ENCODE data around the gene MTREX. TPM values are rescaled to one million over a fixed set of nuclear protein-coding genes. Genes with fewer than 3 reads are reported as not detected.

Gene MTREX
- total and polyA plus RNA-seq, 3 experiments from 2014 or later, result 32.4 to 109 (median 98.9) TPM

GRCh38 chr5:55421074-55421529 lies 113.3 kb downstream of the MTREX start:
- peaks cover 14 to 26% (median 17%) of the 10 kb centered on the region in 3 donors for H3K4me1 Mint-ChIP-seq
- CTCF ChIA-PET, result no interaction called here
- Histone ChIP-seq H3K36me3 (ENCODE audit: insufficient read depth, low read length) (peaks cover 18% of the 10 kb centered on the region), H3K4me3 (ENCODE audit: low read length) (no peak overlapping the region), H3K27ac (ENCODE audit: low read depth, low read length) (no peak overlapping the region), H3K27me3 (ENCODE audit: insufficient read depth, low read length, poor library complexity, severe bottlenecking) (no peaks in the 10 kb centered on the region), H3K4me1 (ENCODE audit: insufficient read depth, low read length) (no peaks in the 10 kb centered on the region), H3K9me3 (ENCODE audit: low read length) (no peaks in the 10 kb centered on the region)
- peaks cover 35 to 83% (median 41%) of the 10 kb centered on the region in 3 donors for H3K36me3 Mint-ChIP-seq
- no peak for DNase-seq
- H3K4me3 Mint-ChIP-seq, result no peak overlapping the region
- H3K9me3 Mint-ChIP-seq, result no peaks in the 10 kb centered on the region
- POLR2A ChIA-PET, result no interaction called here
- no peaks in the 10 kb centered on the region for H3K27me3 Mint-ChIP-seq
- H3K27ac Mint-ChIP-seq, result peak overlapping the region in 4 of 8 donors; percentile 27 to 77 (median 62)

DNA sequence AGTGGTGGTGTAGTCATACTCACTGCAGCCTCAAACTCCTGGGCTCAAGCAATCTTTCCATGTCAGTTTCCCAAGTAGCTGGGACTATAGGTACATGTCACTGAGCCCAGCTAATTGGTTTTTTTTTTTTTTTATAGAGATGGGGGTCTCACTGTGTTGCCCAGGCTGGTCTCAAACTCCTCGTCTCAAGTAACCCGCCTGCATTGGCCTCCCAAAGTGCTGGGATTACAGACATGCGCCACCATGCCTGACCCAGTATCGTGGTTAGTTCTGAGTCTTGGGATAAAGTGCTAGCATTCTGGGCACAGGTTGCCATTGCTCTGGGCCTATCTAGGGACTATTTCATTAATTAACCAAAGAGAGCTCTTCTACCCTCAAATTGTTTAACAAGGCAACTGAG lies 118.7 kb downstream of the MTREX start:
- CTCF ChIA-PET, result no interaction called here
- Mint-ChIP-seq H3K4me3 (no peak overlapping the region), H3K36me3 (peaks cover 49 to 89% (median 82%) of the 10 kb centered on the region in 3 donors), H3K9me3 (peaks cover 14 to 29% (median 21%) of the 10 kb centered on the region in 5 donors), H3K27me3 (no peaks in the 10 kb centered on the region), H3K4me1 (peaks cover 0 to 3% (median 3%) of the 10 kb centered on the region in 3 donors), H3K27ac (no peak overlapping the region)
- POLR2A ChIA-PET, result no interaction called here
- Histone ChIP-seq H3K27me3 (ENCODE audit: insufficient read depth, low read length, poor library complexity, severe bottlenecking) (no peaks in the 10 kb centered on the region), H3K9me3 (ENCODE audit: low read length) (no peaks in the 10 kb centered on the region), H3K27ac (ENCODE audit: low read depth, low read length) (no peak overlapping the region), H3K36me3 (ENCODE audit: insufficient read depth, low read length) (peaks cover 22% of the 10 kb centered on the region), H3K4me1 (ENCODE audit: insufficient read depth, low read length) (no peaks in the 10 kb centered on the region), H3K4me3 (ENCODE audit: low read length) (no peak overlapping the region)
- no peak for DNase-seq

DNA sequence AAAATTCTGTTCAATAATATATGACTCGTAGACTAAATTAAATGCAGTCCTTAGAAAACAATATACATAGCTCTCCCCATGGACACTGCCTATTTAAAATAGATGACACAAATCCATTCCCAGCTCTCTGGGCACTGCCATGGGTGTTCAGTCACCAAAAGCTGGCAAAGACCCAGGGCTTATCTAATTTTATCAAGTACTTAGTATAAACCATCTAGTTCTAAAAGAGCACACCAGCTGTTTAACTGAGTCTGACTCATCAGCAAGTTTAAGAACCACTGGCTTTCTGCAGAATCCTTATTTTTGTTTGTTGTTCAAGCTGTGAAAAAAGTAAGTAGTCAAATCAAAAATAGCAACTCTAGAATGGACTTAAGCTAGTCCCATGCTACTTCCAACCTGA lies 119.4 kb downstream of the MTREX start:
- Mint-ChIP-seq H3K36me3 (peaks cover 51 to 87% (median 85%) of the 10 kb centered on the region in 3 donors), H3K4me1 (no peaks in the 10 kb centered on the region), H3K27ac (no peak overlapping the region), H3K4me3 (no peak overlapping the region), H3K9me3 (peaks cover 18 to 34% (median 28%) of the 10 kb centered on the region in 5 donors), H3K27me3 (no peaks in the 10 kb centered on the region)
- CTCF ChIA-PET, result no interaction called here
- H3K4me3 ChIP-seq (ENCODE audit: low read length), result no peak overlapping the region
- H3K27ac ChIP-seq (ENCODE audit: low read depth, low read length), result no peak overlapping the region
- DNase-seq, result no peak
- H3K27me3 ChIP-seq (ENCODE audit: insufficient read depth, low read length, poor library complexity, severe bottlenecking), result no peaks in the 10 kb centered on the region
- no peaks in the 10 kb centered on the region for H3K4me1 ChIP-seq (ENCODE audit: insufficient read depth, low read length)
- POLR2A ChIA-PET, result no interaction called here
- H3K9me3 ChIP-seq (ENCODE audit: low read length), result no peaks in the 10 kb centered on the region
- H3K36me3 ChIP-seq (ENCODE audit: insufficient read depth, low read length), result peaks cover 18% of the 10 kb centered on the region

- no peak for DNase-seq
- no peak overlapping the region for H3K4me3 ChIP-seq (ENCODE audit: low read length)
- peaks cover 27 to 50% (median 39%) of the 10 kb centered on the region in 5 donors for H3K9me3 Mint-ChIP-seq
- no peak overlapping the region for H3K4me3 Mint-ChIP-seq
- no peak overlapping the region for H3K27ac ChIP-seq (ENCODE audit: low read depth, low read length)
- no peaks in the 10 kb centered on the region for H3K27me3 ChIP-seq (ENCODE audit: insufficient read depth, low read length, poor library complexity, severe bottlenecking)
- ChIA-PET CTCF (no interaction called here), POLR2A (no interaction called here)
- peak overlapping the region in 1 of 8 donors; percentile 9 for H3K27ac Mint-ChIP-seq
- no peaks in the 10 kb centered on the region for H3K27me3 Mint-ChIP-seq
- H3K4me1 ChIP-seq (ENCODE audit: insufficient read depth, low read length), result no peaks in the 10 kb centered on the region
- H3K36me3 Mint-ChIP-seq, result peaks cover 36 to 81% (median 75%) of the 10 kb centered on the region in 3 donors
- no peaks in the 10 kb centered on the region for H3K9me3 ChIP-seq (ENCODE audit: low read length)
- no peaks in the 10 kb centered on the region for H3K4me1 Mint-ChIP-seq
- H3K36me3 ChIP-seq (ENCODE audit: insufficient read depth, low read length), result peaks cover 6% of the 10 kb centered on the region
These were observed 121.4 kb downstream of the MTREX start for GRCh38 chr5:55429221-55429612.

DNA sequence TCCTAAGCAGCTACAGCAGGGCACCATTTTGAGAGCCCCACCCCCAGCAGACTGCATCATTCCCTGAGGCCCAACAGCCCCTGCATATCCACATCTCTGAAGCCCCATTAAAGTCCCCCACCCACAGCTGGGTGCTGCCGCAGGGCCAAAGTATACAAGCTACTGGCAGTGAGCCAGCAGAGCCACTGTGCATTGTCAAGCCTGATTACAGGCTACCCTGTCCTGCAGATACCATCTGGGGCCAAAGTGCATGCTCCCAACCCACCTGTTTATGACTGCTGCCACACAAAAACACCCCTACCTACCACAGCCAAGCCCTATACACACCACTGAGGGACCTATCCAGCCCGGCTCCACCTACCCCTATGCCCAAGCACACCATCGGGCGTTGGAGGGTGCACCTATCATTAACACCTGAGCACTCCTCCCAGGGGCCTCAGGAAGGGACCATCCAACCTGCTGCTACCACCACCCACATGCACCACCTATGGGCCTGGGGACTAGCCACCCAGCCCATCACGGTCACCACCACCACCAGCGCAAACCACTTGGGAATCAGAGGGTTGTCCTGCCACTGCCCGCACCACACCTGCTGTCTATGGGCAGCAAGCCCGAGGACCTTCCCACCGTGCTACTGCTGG lies 121.9 kb downstream of the MTREX start:
- Histone ChIP-seq H3K27ac (ENCODE audit: low read depth, low read length) (no peak overlapping the region), H3K4me3 (ENCODE audit: low read length) (no peak overlapping the region), H3K36me3 (ENCODE audit: insufficient read depth, low read length) (peaks cover 6% of the 10 kb centered on the region), H3K4me1 (ENCODE audit: insufficient read depth, low read length) (no peaks in the 10 kb centered on the region), H3K27me3 (ENCODE audit: insufficient read depth, low read length, poor library complexity, severe bottlenecking) (no peaks in the 10 kb centered on the region), H3K9me3 (ENCODE audit: low read length) (no peaks in the 10 kb centered on the region)
- CTCF ChIA-PET, result no interaction called here
- Mint-ChIP-seq H3K4me3 (no peak overlapping the region), H3K9me3 (peaks cover 32 to 56% (median 44%) of the 10 kb centered on the region in 5 donors), H3K36me3 (peaks cover 37 to 82% (median 73%) of the 10 kb centered on the region in 3 donors), H3K27me3 (no peaks in the 10 kb centered on the region), H3K27ac (peak overlapping the region in 2 of 8 donors; percentile 26 to 56), H3K4me1 (no peaks in the 10 kb centered on the region)
- DNase-seq, result no peak
- POLR2A ChIA-PET, result no interaction called here

- Mint-ChIP-seq H3K27ac (no peak overlapping the region), H3K4me3 (no peak overlapping the region), H3K4me1 (no peaks in the 10 kb centered on the region), H3K36me3 (peaks cover 33 to 78% (median 55%) of the 10 kb centered on the region in 3 donors), H3K9me3 (peaks cover 43 to 73% (median 62%) of the 10 kb centered on the region in 5 donors), H3K27me3 (no peaks in the 10 kb centered on the region)
- DNase-seq, result no peak
- peaks cover under 1% of the 10 kb centered on the region for H3K36me3 ChIP-seq (ENCODE audit: insufficient read depth, low read length)
- H3K27ac ChIP-seq (ENCODE audit: low read depth, low read length), result no peak overlapping the region
- H3K4me3 ChIP-seq (ENCODE audit: low read length), result no peak overlapping the region
- H3K9me3 ChIP-seq (ENCODE audit: low read length), result no peaks in the 10 kb centered on the region
- ChIA-PET POLR2A (no interaction called here), CTCF (no interaction called here)
- H3K4me1 ChIP-seq (ENCODE audit: insufficient read depth, low read length), result no peaks in the 10 kb centered on the region
- H3K27me3 ChIP-seq (ENCODE audit: insufficient read depth, low read length, poor library complexity, severe bottlenecking), result no peaks in the 10 kb centered on the region
These were observed 124.8 kb downstream of the MTREX start for GRCh38 chr5:55432549-55432948.

GRCh38 chr5:55437452-55437851 lies 129.7 kb downstream of the MTREX start:
- H3K36me3 ChIP-seq (ENCODE audit: insufficient read depth, low read length), result no peaks in the 10 kb centered on the region
- Mint-ChIP-seq H3K9me3 (peaks cover 22 to 36% (median 30%) of the 10 kb centered on the region in 5 donors), H3K36me3 (peaks cover 17 to 35% (median 22%) of the 10 kb centered on the region in 3 donors), H3K4me1 (peaks cover 7 to 16% (median 14%) of the 10 kb centered on the region in 3 donors), H3K4me3 (no peak overlapping the region), H3K27ac (peak overlapping the region in 2 of 8 donors; percentile 13 to 21), H3K27me3 (no peaks in the 10 kb centered on the region)
- H3K27me3 ChIP-seq (ENCODE audit: insufficient read depth, low read length, poor library complexity, severe bottlenecking), result no peaks in the 10 kb centered on the region
- no peak overlapping the region for H3K27ac ChIP-seq (ENCODE audit: low read depth, low read length)
- peaks cover 8% of the 10 kb centered on the region for H3K4me1 ChIP-seq (ENCODE audit: insufficient read depth, low read length)
- no peak for DNase-seq
- H3K9me3 ChIP-seq (ENCODE audit: low read length), result no peaks in the 10 kb centered on the region
- ChIA-PET POLR2A (no interaction called here), CTCF (no interaction called here)
- no peak overlapping the region for H3K4me3 ChIP-seq (ENCODE audit: low read length)

- H3K4me1 Mint-ChIP-seq, result peaks cover 7 to 16% (median 14%) of the 10 kb centered on the region in 3 donors
- no peaks in the 10 kb centered on the region for H3K27me3 ChIP-seq (ENCODE audit: insufficient read depth, low read length, poor library complexity, severe bottlenecking)
- ChIA-PET CTCF (no interaction called here), POLR2A (no interaction called here)
- no peak for DNase-seq
- H3K9me3 ChIP-seq (ENCODE audit: low read length), result no peaks in the 10 kb centered on the region
- peaks cover 17 to 31% (median 18%) of the 10 kb centered on the region in 3 donors for H3K36me3 Mint-ChIP-seq
- peak overlapping the region in 2 of 8 donors; percentile 13 to 19 for H3K27ac Mint-ChIP-seq
- H3K27ac ChIP-seq (ENCODE audit: low read depth, low read length), result no peak overlapping the region
- H3K36me3 ChIP-seq (ENCODE audit: insufficient read depth, low read length), result no peaks in the 10 kb centered on the region
- peaks cover 18 to 32% (median 27%) of the 10 kb centered on the region in 5 donors for H3K9me3 Mint-ChIP-seq
- H3K27me3 Mint-ChIP-seq, result no peaks in the 10 kb centered on the region
- no peak overlapping the region for H3K4me3 ChIP-seq (ENCODE audit: low read length)
- H3K4me1 ChIP-seq (ENCODE audit: insufficient read depth, low read length), result peaks cover 8% of the 10 kb centered on the region
- no peak overlapping the region for H3K4me3 Mint-ChIP-seq
These were observed 130.0 kb downstream of the MTREX start for GRCh38 chr5:55437859-55438206.
